Activated naive CD4-positive, alpha-beta T cell treated with anti-CD3 and anti-CD28 coated beads, Interleukin-2, amount 10 ng/mL, durations not matched to agents 7 days and 5 days (primary cell): ENCODE data around the gene NTM.
A peak's percentile ranks its signal among the peaks of the same experiment; 100 is the strongest.

Experiments
- CTCF ChIA-PET: fragments of 350-600 bp; sonication (Branson Sonifier 250); formaldehyde crosslinking; loops from one replicate; lab custom pipeline; 2021; ENCODE audit warnings: antibody characterized with exemption; lab: Charles Lee
- DNase-seq: peaks from one replicate; pipeline ENCODE4 v3.0.0-alpha.2; 2020
- H3K27ac Mint-ChIP-seq: one replicate; pipeline ENCODE4 v1.8.0; 2021; ENCODE audit warnings: mild to moderate bottlenecking, moderate library complexity, mixed read lengths
- H3K27me3 Mint-ChIP-seq: one replicate; pipeline ENCODE4 v1.8.0; 2021; ENCODE audit warnings: mild to moderate bottlenecking, mixed read lengths
- H3K36me3 Mint-ChIP-seq: one replicate; pipeline ENCODE4 v1.8.0; 2021; ENCODE audit warnings: mixed read lengths
- H3K4me1 Mint-ChIP-seq: one replicate; pipeline ENCODE4 v1.8.0; 2021; ENCODE audit warnings: mixed read lengths
- H3K4me3 Mint-ChIP-seq: one replicate; pipeline ENCODE4 v1.8.0; 2021; ENCODE audit warnings: mild to moderate bottlenecking, moderate library complexity, mixed read lengths
- H3K9me3 Mint-ChIP-seq: one replicate; pipeline ENCODE4 v1.8.0; 2021; ENCODE audit warnings: mixed read lengths

NTM gene

DNA sequence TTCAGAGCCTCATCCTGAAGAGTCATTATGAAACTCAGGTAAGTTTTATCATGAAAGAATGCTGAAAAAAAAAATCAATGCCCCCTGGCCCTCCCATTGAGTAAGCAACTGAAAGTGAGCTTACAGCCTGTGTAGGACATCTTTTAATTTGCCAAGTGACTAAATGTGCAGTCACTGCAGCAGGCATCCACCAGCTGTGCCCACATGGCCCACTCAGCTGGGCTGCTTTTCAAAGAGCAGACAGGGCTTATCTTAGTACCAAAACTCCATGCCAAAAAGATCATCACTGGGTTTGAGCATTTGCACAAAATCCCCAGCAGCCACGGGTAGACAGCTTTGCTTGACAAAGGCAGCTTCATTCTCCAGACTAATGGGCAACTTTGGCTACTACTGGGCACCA lies 709.7 kb downstream of the NTM start:
- no peaks in the 10 kb centered on the region for H3K4me1 Mint-ChIP-seq
- no peak overlapping the region for H3K4me3 Mint-ChIP-seq
- CTCF ChIA-PET: no interaction called here
- no peaks in the 10 kb centered on the region for H3K27me3 Mint-ChIP-seq
- no peak overlapping the region for H3K27ac Mint-ChIP-seq
- no peak for DNase-seq
- peaks cover 4% of the 10 kb centered on the region for H3K9me3 Mint-ChIP-seq
- no peaks in the 10 kb centered on the region for H3K36me3 Mint-ChIP-seq

DNA sequence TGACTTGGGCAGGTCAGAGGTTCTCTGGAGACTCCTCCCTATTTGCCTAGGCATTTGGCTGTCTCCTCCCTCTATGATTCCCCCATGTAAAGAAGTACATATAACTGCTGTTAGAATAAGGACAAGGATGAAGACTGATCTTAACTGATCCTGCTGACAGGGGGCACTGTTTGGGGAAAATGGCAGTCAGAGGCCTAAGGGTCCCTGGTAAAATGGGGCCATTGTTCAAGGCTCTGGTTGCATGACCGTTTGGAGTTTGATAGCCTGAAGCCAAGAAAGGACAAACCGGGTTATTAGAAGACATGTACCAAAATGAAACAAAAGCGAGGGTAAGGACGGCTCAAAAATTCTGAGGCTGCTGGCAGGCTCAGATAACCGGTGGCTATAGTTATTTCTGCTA lies 712.2 kb downstream of the NTM start:
- no peak overlapping the region for H3K27ac Mint-ChIP-seq
- CTCF ChIA-PET: no interaction called here
- peaks cover 15% of the 10 kb centered on the region for H3K9me3 Mint-ChIP-seq
- H3K36me3 Mint-ChIP-seq: no peaks in the 10 kb centered on the region
- no peak overlapping the region for H3K4me3 Mint-ChIP-seq
- DNase-seq: no peak
- no peaks in the 10 kb centered on the region for H3K4me1 Mint-ChIP-seq
- H3K27me3 Mint-ChIP-seq: no peaks in the 10 kb centered on the region

DNA sequence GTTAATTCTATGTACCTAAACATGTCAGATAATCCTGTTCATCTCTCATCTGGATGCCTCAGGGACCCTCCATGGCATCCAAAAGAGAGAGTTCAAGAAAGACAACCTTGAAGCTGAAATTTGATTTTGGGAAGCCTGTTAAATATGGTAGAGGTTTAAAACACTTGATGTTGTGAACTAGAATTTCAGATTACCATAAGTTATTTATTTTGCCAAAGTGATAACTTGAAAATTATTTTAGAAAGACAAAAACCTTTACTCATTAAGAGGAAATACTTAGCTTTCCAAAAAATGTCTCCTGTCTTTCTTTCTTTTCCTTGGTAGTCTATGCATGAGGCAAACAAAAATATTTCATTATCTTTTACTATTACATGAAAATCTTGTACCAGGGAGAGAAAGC lies 714.0 kb downstream of the NTM start:
- CTCF ChIA-PET: no interaction called here
- H3K4me1 Mint-ChIP-seq: no peaks in the 10 kb centered on the region
- H3K9me3 Mint-ChIP-seq: peaks cover 16% of the 10 kb centered on the region

DNA sequence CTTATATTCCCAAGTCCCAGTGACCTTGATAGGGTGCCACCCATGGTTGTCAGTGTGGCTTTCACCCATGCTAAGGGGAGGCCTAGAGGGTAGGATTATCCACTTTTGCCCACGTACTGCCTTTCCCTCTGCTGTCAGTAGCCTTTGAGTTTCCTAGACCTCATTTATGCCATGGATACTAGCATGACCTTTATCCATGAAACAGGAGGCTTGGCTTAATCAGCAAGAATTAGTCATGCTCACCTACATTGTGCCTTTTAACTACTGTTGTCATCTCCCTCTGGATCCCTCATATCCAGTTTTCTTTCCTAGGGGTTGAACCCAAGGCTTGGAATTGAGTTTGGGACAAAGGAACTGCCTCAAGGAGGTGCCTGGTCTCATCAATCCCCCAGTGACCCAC lies 716.7 kb downstream of the NTM start:
- Mint-ChIP-seq H3K4me3 (no peak overlapping the region), H3K4me1 (no peaks in the 10 kb centered on the region), H3K9me3 (peaks cover 24% of the 10 kb centered on the region), H3K27ac (no peak overlapping the region), H3K27me3 (no peaks in the 10 kb centered on the region), H3K36me3 (no peaks in the 10 kb centered on the region)
- CTCF ChIA-PET: no interaction called here
- no peak for DNase-seq

More for the DNA sequence above, 714.0 kb downstream of the NTM start:
- H3K36me3 Mint-ChIP-seq: no peaks in the 10 kb centered on the region
- no peak overlapping the region for H3K4me3 Mint-ChIP-seq
- DNase-seq: no peak
- H3K27me3 Mint-ChIP-seq: no peaks in the 10 kb centered on the region
- no peak overlapping the region for H3K27ac Mint-ChIP-seq

DNA sequence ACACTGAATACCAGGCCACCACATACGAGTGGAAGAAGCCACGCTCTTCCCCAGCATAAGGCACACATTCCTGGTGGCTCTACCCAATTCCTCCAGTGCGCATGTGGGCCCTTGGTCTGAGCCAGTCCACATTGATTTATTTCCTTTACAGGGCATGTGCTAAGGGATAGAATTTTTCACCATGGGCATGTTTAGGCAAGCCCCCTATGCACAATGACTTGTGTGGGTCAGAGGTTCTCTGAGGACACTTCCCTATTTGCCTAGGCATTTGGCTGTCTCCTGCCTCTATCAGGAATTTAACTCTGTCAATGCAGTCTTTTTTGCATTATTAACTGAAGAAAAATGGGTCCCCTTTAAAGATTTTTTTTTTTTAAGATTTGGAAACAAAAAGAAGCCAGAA lies 718.1 kb downstream of the NTM start:
- CTCF ChIA-PET: no interaction called here
- no peaks in the 10 kb centered on the region for H3K36me3 Mint-ChIP-seq

DNA sequence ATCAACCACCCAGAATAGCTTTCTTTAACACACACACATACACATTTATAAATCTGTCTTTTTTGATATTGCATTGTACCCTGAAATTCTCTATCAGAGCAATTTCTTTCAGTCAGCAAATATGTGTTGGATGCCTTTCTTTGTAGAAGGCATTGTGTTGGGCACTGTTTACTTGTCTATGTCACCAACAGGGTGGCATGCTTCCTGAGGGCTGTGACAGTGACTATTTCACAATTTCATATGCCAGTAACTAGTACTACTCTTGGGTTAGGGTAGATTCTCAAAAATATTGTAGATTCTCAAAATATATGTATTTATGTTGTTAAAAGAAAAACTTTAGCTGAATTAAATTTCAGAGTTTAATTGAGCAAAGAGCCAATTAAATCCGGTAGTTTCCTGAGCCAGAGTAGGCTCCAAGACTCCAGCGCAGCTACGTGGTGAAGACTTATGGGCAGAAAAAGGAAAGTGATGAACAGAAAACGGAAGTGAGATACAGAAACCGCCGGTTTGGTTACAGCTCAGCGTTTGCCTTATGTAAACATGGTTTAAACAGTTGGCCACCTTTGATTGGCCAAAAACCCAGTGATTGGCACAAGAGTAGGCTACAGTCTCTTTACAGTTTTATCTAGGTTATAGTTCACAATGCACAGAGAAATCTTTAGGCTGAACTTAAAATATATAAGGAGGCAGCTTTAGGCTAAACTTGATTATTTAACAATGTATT lies 723.3 kb downstream of the NTM start:
- Mint-ChIP-seq H3K36me3 (no peaks in the 10 kb centered on the region), H3K4me1 (peaks cover 4% of the 10 kb centered on the region), H3K27ac (no peak overlapping the region), H3K9me3 (peaks cover 13% of the 10 kb centered on the region), H3K4me3 (no peak overlapping the region), H3K27me3 (no peaks in the 10 kb centered on the region)
- CTCF ChIA-PET: no interaction called here
- DNase-seq: no peak

More for the DNA sequence above, 718.1 kb downstream of the NTM start:
- Mint-ChIP-seq H3K9me3 (peaks cover 25% of the 10 kb centered on the region), H3K27me3 (no peaks in the 10 kb centered on the region), H3K4me1 (no peaks in the 10 kb centered on the region), H3K4me3 (no peak overlapping the region), H3K27ac (no peak overlapping the region)
- no peak for DNase-seq

DNA sequence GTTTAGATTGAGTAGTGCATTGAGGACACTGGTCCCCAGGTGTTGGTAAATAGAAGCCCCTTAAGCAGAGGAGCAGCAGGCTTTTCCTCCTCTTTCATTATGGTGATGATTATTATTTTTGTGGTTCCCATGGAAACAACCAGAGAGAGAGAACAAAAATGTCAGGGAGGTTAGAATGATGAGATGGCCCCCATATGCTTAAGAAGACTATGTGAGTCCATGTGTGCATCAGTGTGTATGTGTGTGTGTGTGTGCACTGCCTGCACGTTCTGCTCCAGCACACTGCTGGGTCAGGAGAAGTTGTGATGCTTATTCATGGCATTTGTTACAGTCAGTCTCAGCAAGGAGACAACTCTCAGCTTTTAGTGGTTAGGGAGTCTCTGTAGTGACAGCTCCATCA lies 724.2 kb downstream of the NTM start:
- Mint-ChIP-seq H3K36me3 (no peaks in the 10 kb centered on the region), H3K27ac (no peak overlapping the region), H3K9me3 (peaks cover 13% of the 10 kb centered on the region), H3K4me3 (no peak overlapping the region), H3K4me1 (peaks cover 4% of the 10 kb centered on the region), H3K27me3 (no peaks in the 10 kb centered on the region)
- no peak for DNase-seq
- CTCF ChIA-PET: no interaction called here

DNA sequence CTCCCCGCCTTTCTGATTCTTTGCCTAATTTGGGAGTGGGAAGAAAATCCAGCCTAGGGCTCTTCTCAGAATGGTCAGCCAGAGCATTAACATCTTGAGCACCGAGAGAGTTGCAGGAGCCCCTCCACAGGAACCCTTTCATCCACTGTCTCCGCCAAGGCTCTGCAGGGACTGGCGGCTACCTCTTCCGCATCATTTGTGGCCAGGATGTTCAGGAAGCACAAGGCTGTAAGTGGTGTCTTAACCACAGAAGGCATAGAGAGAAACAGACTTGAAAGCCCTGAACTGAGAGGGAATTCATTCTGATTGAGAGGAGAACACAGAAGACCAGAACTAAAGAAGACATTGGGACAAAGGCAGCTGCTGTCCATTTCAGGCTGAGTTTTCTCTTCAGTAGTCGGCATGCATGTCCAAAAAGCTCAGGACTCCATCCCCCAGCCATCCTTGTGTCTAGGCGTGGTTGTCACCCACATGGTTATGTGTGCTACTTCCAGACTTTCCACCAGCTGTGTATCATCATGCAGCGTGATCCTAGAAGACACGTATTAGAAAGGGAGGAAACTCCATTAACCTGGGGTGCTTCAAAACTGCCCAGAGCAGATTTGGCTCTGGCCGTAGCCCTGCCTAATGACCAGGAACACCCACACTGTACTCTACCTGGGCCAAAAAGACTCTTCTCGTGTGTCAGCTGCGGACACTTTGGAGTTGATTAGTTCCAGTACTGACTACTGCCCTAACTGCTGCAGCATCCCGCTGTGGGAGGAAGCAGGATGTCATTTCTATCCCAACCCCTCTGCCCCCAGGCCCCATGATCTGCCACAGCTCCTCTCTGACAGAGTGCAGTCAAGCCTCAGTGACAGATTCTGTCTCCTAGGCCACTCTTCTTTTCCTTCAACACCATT lies 725.1 kb downstream of the NTM start:
- H3K27ac Mint-ChIP-seq: peak overlapping the region; percentile 46
- H3K9me3 Mint-ChIP-seq: peaks cover 14% of the 10 kb centered on the region
- H3K27me3 Mint-ChIP-seq: no peaks in the 10 kb centered on the region
- no peaks in the 10 kb centered on the region for H3K36me3 Mint-ChIP-seq
- CTCF ChIA-PET: no interaction called here
- peaks cover 4% of the 10 kb centered on the region for H3K4me1 Mint-ChIP-seq
- no peak overlapping the region for H3K4me3 Mint-ChIP-seq
- no peak for DNase-seq

DNA sequence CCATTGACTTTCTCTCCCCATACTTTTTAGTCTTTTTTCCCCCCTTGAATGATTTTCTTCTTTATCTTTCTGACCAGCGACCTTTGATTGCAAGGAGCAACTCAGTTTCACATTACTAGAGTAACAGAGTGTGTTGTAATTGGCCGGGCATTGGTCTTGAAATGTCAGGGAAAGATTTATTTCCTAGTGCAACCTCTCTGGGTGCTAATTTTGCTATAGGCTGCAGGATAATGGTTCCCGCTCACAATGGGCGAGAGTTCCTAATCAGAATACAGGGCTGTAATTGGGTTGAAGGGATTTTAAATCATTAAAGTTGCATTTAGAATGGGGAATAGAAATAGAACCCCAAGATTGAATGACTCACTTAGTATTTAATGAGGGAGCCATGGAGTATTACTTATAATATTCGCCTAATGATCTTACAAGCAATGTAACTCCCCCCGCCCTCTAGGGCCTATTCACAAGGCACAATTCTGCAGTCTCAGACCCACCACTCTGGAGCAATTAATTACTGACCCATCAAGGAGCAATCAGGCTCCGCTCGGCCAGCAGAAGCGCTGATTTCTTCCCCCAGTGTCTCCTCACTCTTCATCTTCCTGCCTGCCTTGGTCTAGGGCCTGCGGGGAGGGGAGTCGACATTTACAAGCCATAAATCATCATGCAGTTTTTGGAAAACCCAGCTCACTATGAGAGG lies 725.9 kb downstream of the NTM start:
- H3K27ac Mint-ChIP-seq: no peak overlapping the region
- CTCF ChIA-PET: no interaction called here
- H3K4me1 Mint-ChIP-seq: peaks cover 4% of the 10 kb centered on the region
- H3K9me3 Mint-ChIP-seq: peaks cover 11% of the 10 kb centered on the region
- no peak for DNase-seq
- no peaks in the 10 kb centered on the region for H3K27me3 Mint-ChIP-seq
- no peak overlapping the region for H3K4me3 Mint-ChIP-seq
- no peaks in the 10 kb centered on the region for H3K36me3 Mint-ChIP-seq

DNA sequence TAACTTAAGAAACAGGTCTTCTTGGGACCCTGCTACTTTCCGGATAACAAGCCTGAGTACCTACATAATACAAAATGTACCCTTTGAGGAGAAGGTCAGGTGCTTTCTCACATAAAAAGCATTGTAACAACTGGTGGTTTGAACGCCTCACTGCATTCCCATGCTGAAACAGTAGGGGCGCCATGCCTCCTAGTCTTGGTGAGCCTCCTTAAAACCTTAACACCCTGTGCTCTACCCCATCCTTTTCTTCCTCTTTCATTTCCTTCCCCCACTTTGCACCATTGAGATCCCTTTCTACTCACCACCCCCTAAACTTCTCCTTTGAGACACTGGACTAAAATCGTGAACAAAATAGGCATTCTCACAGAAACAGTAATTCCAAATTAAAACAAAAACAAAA lies 729.3 kb downstream of the NTM start:
- Mint-ChIP-seq H3K9me3 (peaks cover 6% of the 10 kb centered on the region), H3K36me3 (no peaks in the 10 kb centered on the region), H3K27me3 (no peaks in the 10 kb centered on the region), H3K4me3 (no peak overlapping the region), H3K27ac (no peak overlapping the region), H3K4me1 (peaks cover 4% of the 10 kb centered on the region)
- no peak for DNase-seq
- CTCF ChIA-PET: no interaction called here

DNA sequence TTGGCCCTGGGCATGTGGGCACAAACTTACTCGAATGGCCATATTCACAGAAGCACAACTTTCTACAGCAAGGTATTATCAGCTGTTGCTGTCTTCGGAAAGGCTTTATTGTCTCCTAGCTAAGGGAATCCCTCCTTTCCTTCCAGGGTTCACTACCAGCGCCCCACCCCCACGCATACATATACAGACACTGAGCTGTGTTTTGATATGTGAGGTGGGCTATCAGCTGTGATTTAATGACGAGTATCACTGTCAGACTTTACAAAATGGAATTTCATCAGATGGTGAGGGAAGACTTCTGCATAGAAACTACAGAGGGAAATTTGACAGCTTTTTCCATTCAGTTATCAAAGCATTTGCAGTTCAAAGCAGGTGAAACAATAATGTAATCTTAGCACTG lies 730.2 kb downstream of the NTM start:
- CTCF ChIA-PET: no interaction called here
- Mint-ChIP-seq H3K27ac (no peak overlapping the region), H3K9me3 (peaks cover 4% of the 10 kb centered on the region), H3K4me3 (no peak overlapping the region), H3K36me3 (no peaks in the 10 kb centered on the region), H3K4me1 (no peaks in the 10 kb centered on the region), H3K27me3 (no peaks in the 10 kb centered on the region)
- no peak for DNase-seq

DNA sequence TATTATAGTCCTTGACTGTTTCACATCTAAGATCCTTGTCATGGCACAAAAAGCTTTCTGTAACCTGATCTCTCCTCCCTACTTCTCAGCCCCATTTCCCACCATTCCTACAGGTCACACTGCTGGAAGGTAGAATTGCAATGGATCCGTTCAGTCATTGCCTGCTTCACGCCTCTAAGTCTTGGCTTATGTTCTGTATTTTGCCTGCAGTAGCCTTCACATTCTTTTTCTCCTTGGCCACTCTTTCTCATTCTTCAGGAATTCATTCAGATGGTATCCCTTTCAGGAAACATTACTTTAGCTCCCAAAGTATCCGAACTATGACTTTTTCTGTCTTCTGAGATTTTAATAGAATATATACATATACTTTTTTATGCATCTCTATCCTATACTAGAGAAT lies 731.5 kb downstream of the NTM start:
- no peak for DNase-seq
- CTCF ChIA-PET: no interaction called here
- Mint-ChIP-seq H3K27me3 (no peaks in the 10 kb centered on the region), H3K4me1 (no peaks in the 10 kb centered on the region), H3K36me3 (no peaks in the 10 kb centered on the region), H3K4me3 (no peak overlapping the region), H3K27ac (no peak overlapping the region), H3K9me3 (peaks cover 4% of the 10 kb centered on the region)

DNA sequence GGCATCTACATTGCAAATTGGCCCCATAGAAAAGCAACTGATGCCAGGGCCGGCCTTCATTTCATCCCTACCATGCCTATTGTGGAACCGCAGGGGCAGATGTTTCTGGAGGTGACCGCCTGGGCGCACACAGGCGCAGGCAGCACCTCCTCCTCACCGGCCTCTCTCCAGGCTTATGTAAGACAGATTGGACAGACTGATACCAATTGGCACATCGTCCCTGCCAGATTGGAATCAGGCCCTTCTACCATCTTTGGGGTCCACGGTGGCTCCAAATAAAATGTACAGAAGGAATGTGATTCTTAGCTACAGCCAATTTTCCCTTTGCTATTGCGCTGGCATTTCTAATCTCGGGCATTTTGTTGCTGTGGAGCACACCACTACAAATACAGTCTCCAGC lies 732.6 kb downstream of the NTM start:
- Mint-ChIP-seq H3K27me3 (no peaks in the 10 kb centered on the region), H3K4me1 (no peaks in the 10 kb centered on the region), H3K36me3 (no peaks in the 10 kb centered on the region), H3K9me3 (peaks cover 7% of the 10 kb centered on the region), H3K27ac (no peak overlapping the region), H3K4me3 (no peak overlapping the region)
- DNase-seq: no peak
- CTCF ChIA-PET: no interaction called here

DNA sequence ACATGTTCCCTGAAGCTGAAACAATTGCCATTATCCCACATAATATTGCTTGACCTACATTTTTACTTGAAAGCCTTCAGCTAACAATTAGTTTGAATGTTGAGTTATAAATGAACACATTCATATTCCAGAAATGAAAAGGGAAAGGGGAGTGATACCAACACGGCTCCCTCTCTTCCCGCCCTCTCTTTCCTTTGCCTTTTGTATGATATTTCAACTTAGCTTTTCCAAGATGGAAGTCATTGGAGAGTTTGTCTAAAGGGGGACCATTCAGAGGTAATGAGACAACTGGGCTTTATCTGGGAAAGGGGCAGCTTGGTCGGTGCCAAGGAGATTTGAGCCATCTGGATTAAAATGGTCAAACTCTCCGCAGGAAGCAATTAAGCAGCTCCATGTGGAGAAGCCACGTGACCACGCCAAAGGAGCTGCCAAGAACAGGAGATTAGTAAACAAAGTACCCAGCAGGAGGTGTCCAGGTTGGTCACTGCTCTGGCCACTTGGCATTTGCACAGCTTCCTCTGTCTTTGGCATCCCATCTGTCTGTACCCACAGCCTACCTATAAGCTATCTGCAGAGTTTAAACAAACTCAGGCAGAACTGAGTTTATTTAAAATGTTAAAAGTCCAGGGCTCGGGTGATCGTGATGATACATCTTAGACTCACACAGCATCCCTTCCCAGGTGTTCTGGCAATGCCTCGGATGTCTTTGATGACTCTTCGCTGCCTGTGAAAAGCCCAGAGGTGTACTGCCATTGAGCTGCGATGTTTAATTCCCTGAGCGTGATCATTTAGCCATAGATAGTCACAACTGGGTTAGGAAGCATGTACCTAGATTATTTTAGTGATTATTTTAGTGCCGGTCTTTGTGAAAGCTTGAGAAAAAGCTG lies 735.9 kb downstream of the NTM start:
- Mint-ChIP-seq H3K27me3 (no peaks in the 10 kb centered on the region), H3K36me3 (no peaks in the 10 kb centered on the region), H3K4me1 (no peaks in the 10 kb centered on the region), H3K27ac (no peak overlapping the region), H3K4me3 (no peak overlapping the region), H3K9me3 (peaks cover 6% of the 10 kb centered on the region)
- CTCF ChIA-PET: no interaction called here
- DNase-seq: no peak
